Stimulated activated CD4-positive, alpha-beta T cell treated with anti-CD3 and anti-CD28 coated beads, TNF-alpha, amount 100 ng/mL, for 4 hours (primary cell): Measurements from ENCODE around the gene ADH4.
"Not testable (repeated sequence)": the region's sequence is repeated elsewhere in the genome, so short reads cannot be mapped to it uniquely, and the experiment has no call there.

Experiments used
- DNase-seq, 3 experiments: peaks; one replicate each; pipeline ENCODE4 v3.0.0-alpha.2; 2020; ENCODE audit warnings: low read depth in 3 of 3

ADH4 gene

GRCh38 chr4:99080869-99081268 is 63.2 kb downstream of the ADH4 start:
- DNase-seq: not testable (repeated sequence)

DNA sequence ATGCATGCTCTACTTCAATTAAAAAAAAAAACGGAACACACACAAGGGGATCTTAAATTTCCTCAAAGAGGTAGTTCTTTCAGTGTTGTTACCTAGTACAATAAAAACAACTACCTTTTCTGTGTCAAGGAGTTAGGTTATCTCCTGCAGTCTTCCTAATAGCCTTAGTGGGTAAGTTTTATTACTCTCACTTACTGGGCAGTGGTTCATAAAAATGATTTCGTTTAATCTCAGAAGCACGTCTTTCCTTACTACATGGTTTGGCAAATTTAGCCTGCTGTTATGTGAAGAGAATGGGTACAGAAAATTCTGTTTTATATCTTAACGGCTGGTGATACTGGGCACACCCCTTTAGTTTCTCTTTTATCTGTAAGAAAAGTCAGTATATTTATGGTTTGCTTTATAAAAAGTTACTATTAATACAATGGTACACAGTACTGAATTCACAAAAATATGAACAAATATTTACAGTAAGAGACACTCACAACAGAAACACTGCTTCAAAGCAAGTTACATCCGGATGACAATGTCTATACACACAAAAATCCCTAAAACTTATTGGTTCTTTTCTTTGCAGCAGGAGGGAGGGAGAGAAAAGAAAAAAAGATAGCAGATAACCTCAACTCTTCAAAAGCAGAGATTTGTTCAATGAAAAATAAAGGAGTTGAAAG is 64.3 kb downstream of the ADH4 start:
- no peak for DNase-seq

DNA sequence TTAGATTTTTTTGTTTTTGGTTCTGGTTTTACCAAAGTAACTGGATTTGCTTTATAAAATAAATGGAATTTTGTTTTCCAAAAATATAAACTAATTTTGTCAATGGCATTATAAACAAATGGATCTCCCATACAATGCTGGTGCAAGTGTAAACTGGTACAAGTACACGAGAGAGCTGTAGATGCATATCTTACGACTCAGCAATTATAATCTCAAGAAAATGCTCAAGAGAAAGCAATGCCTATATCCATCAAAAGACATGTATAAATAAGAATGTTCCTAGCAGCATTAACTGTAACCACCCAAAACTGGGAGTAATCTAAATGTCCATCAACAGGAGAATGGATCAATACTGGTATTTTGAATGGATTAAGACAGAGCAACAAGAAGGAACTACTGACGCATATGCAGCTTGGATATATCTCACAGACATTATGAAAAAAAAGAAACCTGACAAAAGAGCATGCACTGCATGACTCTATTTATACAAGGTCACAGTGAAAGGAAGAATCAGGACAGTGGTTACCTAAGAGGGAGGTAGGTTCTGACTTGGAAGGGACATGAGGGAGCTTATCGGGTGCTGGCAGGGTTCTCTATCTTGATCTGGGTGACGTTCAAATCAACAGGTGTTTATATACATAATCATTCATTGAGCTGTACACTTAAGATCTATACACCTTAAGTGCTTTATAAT is 65.0 kb downstream of the ADH4 start:
- DNase-seq: no peak

DNA sequence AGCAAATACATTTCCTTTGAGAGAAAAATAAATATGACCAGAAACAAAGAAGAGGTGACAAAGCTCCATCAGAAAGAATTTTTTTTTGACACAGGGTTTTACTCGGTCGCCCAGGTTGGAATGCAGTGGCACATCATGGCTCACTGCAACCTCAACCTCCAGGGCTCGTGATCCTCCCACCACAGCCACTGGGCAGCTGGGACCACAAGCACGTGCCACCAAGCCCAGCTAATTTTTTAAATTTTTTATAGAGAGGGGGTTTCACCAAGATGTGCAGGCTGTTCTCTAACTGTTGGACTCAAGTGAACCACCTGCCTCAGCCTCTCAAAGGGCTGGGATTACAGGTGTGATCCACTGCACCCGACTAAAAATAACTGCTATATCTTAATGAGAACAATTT is 65.8 kb downstream of the ADH4 start:
- no peak for DNase-seq

- no peak for DNase-seq
These were observed 66.9 kb downstream of the ADH4 start for GRCh38 chr4:99077177-99077576.

- DNase-seq: no peak
These were observed 67.7 kb downstream of the ADH4 start for GRCh38 chr4:99076292-99076976.

GRCh38 chr4:99074816-99075215 is 69.3 kb downstream of the ADH4 start:
- no peak for DNase-seq
